GM21529 (cell line): ENCODE data around the gene CNNM3.
A peak's percentile ranks its signal among the peaks of the same experiment; 100 is the strongest.
"Not testable (repeated sequence)": the region's sequence is repeated elsewhere in the genome, so short reads cannot be mapped to it uniquely, and the experiment has no call there.

Experiments used
- ATAC-seq: cut with Tn5 transposase; IDR thresholded peaks from one replicate; pipeline ENCODE4 v1.9.1; 2021; ENCODE audit not compliant: unreplicated experiment

Gene CNNM3

DNA sequence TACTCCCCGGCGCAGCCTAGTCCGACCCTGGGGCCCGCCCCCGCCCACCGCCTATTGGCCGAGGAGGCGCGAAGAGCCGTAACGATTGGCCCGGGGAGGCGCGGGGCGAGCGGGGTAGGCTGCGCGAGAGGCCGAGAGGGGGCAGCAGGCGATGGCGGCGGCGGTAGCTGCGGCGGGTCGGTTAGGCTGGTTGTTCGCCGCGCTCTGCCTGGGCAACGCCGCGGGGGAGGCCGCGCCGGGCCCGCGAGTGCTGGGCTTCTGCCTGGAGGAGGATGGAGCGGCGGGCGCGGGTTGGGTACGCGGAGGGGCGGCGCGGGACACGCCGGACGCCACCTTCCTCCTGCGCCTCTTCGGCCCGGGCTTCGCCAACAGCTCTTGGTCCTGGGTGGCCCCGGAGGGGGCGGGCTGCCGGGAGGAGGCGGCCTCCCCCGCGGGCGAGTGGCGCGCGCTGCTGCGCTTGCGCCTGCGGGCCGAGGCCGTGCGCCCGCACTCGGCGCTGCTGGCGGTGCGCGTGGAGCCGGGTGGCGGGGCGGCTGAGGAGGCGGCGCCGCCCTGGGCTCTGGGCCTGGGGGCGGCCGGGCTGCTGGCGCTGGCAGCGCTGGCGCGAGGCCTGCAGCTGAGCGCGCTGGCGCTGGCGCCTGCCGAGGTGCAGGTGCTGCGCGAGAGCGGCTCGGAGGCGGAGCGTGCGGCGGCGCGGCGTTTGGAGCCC lies at the start of gene CNNM3:
CNNM3 (plus strand) TSS at position 142 of the 709 bp plus-strand sequence; CDS start at position 152, 10 bp downstream.
- peak; percentile 85 for ATAC-seq

DNA sequence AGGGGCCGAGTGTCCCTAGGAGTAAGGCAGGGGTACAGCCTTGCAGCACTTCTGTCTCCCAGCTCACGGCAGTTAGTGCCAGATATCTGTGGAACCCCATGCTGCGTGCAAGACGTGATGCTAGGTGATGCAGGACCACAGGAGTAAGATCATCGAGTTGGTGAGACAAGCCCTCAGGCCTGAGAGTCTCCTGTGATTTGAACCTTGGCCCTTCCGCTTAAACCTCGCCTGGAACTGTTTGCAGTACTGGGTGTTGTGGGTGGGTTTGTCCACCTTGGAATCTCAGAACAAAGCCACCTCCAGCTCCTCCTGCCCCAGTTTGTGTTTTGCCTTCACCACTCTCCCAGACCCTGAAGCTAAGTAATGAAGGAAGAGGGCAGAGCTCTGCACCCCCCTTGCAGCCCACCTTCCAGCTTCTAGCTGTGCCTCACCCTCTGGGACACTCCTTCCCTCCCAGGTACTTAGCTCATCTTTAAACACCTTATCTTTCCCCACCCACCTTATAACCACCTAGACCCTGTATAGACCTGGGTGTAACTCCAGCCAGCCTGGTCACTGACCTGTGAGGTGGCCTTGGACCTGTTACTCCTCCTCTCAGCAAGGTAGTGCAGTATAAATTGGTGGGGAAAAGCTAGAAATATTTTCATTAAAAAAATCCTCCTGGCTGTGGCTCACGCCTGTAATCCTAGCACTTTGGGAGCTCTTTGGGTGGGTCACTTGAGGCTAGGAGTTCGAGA lies 48.8 kb upstream of the CNNM3 start:
- no peak for ATAC-seq

DNA sequence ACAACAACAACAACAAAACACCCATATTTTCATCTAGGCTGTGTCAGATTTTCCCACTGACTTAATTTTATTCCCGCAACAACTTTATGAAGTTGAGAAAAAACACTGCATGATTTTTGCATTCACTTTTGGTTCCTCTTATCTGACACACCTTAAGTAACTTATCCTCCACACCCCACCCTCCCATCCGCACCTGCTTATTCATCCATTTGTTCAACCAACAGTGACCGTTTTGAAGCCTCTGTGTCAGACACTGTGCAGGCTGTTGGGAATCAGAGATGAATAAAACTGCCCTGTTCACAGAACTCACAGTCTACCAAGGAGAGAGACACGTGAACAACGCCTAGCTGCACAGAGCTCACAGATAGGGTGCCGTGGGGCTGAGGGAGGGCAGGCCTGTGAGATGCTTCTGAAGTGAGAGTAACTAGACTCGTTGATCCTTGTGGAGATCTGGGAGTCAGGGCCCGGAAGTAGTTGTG lies 47.9 kb upstream of the CNNM3 start:
- no peak for ATAC-seq

DNA sequence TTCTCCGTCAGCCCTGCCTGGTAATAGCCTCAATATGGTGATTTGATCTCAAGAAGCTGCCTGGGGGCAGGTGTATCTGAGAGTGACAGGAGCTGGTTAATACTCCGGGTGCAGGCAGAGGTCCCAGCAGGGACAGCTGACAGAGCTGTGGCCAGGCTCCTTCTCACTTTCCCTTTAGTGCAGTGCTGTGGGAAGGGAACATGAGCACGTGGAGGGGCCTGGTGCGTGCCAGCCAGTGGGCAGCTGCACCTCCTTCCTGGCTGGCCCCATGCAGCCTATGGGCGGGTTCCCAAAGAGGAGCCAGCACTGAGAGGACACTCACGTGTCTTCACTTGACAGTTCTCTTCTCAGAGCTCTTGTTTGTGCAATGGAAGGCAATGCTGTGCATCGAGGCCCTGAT lies 46.3 kb upstream of the CNNM3 start:
- no peak for ATAC-seq

DNA sequence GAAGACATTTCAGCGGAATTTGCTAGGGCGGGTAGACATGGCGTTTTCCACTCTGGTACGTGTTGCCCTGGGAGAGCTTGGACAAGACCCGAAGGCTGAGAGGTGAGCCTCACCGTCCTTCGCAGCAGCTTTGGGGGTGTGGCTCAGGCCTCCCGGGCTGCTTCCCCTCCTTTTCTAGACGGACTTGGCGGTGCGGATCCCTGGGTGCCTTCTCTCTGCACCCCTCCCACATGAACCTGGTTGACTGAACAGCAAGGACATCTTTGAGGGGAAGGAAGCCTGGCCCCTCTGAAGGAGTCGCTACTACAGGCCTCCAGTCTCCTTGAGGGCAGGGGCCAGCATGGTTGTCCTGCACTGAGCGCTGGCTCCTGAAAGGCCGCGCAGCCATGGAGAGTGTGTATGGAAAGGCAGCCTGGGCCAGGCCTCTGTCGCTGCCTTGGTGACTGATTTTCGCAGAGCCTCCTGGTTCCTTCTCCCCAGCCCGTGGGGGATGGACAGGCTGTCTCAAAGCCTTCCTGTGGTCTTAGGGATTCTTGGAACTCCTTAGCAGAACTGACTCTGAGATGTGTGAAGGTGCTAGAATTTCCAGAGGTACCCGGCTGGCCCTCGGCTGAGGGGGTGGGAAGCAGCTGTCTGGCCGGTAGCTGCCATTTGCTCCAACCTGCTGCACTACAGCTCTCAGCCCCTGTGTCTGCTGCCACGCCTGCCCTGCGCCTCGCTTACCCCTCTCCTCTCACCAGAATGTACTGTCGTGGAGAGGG lies 45.4 kb upstream of the CNNM3 start:
- ATAC-seq, result no peak

DNA sequence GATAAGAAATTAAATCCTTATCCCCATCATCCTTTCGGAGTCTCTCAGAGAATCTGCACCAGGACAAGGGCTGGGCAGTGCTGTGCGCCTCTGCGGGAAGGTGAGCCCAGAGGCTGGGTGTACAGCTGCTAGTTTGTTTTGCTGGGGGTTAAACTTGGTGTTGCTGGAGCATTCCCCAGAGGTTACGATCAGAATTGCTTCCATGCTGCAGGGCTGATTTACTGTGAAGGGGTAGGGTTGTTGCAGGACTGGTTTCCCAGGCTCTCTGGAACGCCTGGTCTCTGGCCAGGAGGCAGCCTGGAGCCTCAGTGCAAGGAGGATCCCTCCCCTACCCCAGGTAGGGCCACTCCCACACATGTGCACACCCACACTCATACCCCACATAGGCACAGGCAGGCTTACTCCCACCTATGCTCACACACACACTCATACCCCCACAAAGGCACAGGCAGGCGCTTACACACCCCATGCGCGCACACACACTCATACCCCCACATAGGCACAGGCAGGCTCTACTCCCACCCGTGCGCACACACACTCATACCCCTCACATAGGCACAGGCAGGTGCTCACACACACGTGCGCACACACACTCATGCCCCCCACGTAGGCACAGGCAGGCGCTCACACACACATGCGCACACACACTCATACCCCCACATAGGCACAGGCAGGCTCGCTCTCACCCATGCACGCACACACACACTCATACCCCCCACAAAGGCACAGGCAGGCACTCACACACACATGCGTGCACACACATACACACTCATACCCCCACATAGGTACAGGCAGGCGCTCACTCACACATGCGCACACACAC lies 44.1 kb upstream of the CNNM3 start:
- no peak for ATAC-seq

DNA sequence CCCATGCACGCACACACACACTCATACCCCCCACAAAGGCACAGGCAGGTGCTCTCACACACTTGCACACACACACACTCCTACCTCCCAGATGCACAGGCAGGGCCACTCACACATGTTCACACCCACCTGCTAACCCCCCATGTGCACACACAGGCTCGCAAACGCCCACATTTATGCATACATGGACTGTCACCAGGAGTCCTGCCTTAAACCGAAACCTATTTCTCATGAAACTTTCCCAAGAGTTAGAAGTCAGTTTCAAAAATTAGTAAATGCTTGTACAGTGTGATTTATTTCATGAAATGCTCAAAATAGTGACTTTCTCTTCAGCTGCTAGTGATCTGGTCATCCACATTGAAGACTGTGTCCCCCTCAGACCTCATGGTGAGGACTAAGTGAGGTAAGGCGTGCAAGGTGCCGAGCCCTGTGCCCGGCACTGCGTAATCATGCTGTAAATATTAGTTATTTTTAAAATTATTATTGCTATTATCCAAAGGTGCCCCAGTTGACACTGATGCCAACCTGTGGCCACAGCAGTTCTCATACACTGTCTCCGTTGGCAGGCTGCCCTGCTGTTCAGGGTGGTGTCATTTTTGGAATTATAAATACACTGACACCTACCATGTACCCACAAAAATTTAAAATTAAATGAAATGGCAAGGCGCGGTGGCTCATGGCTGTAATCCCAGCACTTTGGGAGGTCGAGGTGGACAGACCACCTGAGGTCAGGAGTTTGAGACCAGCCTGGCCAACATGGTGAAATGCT lies 43.0 kb upstream of the CNNM3 start:
- ATAC-seq, result peak; percentile 44

DNA sequence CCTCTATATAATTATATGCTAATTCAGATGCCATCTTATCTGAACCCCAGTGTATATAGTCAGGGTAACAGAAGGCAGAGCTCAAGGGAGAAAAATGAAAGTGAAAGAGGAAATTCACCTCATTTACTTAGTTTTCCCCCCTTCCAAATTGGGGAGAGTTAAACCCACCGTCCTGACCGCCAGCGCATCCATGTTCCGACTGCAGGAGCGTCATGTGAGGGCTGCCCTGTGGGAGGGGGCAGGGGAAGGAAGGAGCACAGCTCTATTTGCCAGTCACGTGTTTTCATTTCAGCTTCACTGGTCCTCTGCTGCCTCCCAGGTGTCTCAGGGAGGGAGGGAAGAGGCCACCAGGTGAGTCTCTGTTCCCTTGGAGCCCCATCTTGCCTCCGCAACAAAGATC lies 42.1 kb upstream of the CNNM3 start:
- ATAC-seq, result peak; percentile 48

DNA sequence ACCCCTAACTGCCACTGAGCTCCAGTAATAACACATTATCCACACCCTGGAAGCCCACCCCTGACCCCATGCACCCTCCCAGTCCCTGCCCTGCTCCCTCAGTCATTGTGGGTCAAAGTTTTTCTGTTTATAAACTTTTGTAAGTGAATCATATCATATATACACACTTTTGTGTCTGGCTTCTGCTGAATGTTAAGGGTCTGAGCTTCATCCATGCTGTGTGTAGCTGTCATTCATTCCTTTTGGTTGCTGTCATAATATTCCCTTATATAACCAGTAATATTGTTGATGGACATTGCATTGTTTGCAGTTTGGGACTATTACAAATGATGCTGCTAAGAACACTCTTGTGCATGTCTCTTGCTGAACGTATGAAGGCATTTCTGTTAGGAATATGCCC lies 40.9 kb upstream of the CNNM3 start:
- ATAC-seq, result no peak

DNA sequence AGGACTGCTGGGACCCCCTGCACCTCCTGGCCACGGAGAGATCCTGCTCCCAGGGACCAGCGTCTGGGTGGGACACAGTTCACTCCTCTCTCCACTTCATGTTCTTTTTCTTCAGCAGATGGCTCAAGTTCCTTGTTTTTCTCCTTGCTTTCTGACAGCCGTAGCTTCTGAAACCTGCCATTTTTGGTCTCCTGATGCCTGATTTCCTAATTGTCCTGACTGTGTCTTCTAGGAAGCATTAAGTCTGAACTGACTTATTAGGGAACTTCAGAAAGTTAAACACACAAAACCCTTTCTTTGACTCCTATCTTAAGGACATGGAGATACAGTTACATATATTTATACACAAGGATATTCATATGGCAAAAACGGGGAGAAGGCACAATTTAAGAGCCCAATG lies 32.7 kb upstream of the CNNM3 start:
- ATAC-seq, result no peak

DNA sequence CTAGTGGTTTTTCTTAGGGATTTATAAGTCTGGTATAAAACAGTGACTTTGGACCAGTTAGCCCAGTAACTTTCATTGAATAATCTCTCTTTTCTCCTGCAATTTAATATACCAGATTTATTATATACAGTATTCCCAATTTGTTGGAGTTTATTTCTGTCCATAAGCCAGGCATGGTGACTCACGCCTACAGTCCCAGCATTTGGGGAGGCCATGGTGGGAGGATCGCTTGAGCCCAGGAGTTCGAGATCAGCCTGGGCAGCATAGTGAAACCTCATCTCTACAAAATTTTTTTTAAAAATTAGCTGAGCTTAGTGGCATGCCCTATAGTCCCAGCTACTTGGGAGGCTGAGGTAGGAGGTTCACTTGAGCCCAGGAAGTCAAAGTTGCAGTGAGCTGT lies 28.7 kb upstream of the CNNM3 start:
- ATAC-seq, result no peak

DNA sequence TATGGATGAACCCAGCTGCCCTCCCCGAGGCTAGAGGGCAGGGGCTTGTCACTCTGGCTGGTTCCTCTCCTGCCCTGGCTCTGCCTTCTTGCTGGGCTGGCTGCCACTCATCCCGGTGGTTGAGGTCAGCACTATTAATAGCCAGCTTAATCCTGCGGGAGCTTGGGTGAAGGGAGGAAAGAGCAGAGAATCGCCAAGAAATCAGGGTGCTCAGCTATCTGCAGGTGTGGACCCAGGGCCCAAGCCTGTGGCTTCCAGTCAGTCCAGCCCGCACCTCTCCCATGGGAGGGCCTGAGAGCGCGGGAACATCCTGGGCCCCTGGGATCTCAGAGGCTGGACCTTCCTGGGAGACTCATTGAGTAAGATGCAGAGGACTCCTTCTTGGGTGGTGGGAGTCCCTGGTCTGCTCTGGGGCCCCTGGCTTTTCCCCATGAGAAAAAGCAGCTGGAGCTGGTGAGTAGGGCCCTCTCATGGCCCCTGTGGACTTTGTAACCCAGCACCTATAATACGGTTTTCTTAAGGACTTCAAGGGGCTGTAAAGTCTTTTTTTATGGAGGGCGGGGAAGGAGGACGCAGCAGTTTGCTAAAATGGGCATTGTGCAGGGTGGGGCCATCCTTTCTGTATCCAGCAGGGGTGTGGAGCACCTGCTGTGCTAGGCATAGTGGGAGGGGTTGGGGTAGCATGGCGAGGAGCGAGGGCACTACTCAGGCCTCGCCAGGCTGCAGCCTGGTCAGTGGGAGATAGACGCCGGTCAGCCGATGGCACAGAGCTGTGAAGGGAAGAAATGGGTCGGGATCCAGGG lies 27.4 kb upstream of the CNNM3 start:
- no peak for ATAC-seq

DNA sequence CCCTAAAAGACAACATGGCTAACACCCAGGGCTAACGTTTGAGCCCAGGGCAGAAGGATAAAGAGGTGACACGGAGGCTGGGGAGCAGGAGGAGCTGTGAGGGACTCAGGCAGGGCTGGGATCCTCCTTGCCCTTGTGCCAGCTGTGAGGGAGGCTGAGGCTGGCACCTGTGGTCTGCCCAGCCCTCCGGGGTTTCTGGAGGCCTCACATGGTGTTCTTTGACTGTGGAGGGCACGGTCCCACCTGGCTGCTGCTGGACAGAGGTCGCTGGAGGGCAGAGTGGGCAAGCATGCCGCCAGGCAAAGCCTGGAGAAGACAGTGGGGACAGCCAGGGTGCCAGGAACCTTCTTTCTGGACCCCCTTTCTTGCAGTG lies 26.8 kb upstream of the CNNM3 start:
- no peak for ATAC-seq

DNA sequence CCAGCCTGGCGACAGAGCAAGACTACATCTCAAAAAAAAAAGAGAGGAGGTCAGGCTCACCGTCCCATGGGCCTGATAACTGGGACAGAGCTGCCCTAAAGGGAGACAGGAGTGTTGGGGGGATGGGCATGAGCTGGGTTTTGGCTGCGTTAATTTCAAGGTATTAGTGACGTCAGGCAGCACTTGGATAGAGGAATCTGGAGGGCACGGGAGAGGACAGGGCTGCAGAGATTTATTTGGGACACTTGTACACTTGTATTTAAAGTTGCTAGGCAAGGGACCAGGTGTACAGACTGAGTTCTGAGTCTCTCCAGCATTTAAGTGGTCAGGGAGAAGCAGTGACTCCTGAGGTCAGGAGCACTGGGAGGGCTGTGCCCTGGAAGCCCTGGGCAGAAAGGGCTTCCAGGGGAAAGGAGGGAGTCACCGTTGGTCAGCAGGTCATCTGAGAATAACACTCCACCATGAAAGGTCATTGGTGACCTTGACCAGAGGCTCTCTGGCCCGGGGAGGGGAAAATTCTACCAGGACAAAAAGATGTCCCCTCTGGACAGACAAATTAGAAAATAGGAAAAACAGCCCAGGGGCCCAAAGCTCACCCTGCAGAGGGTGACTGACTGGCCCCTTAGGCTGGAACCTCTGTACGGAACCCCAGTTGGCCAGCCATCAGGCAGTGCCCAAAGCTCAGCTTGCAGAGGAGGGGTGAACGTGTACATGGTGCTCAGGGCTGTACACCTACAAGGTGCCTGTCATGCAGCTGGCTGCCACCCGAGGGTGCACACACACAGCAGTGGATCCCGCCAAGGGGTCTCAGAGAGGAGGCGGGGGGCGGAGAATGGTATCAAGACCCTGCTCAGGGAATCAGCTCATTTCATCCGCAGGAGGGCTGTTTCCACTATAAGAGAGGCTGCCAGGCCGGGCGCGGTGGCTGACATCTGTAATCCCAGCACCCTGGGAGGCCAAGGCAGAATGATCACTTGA lies 23.0 kb upstream of the CNNM3 start:
- no peak for ATAC-seq

DNA sequence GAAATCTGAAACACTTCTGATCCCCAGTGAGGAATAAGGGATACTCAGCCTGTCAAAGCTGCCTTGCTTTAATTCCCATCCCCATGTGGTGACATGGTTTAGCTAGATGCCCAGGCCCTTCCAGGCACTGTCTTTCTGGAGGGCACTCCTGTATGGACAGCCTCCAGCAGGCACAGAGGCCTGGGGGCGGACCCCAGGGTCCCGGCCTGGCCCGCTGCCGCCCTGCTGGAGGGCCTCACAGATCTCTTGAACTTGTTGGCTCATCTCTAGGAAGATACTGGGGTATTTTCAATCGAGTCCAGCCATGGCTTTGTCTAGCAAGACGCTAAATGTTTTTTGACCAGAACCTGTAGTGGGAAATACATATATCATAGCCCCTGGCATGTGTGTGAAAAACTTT lies 21.0 kb upstream of the CNNM3 start:
- ATAC-seq, result no peak

DNA sequence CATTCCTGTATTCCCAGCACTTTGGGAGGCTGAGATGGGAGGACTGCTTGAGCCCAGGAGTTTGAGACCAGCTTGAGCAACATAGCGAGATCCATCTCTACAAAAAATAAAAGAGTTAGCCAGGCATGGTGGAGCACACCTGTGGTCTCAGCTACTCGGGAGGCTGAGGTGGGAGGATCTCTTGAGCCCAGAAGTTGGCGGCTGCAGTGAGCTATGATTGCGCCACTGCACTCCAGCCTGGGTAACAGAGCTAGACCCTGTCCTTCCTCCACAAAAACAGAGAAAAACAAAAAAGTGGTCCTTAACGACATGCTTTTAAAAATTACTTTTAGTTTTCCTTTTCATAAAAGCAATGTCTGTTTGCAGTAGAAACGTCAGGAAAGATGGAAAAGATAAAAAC lies 19.6 kb upstream of the CNNM3 start:
- not testable (repeated sequence) for ATAC-seq

DNA sequence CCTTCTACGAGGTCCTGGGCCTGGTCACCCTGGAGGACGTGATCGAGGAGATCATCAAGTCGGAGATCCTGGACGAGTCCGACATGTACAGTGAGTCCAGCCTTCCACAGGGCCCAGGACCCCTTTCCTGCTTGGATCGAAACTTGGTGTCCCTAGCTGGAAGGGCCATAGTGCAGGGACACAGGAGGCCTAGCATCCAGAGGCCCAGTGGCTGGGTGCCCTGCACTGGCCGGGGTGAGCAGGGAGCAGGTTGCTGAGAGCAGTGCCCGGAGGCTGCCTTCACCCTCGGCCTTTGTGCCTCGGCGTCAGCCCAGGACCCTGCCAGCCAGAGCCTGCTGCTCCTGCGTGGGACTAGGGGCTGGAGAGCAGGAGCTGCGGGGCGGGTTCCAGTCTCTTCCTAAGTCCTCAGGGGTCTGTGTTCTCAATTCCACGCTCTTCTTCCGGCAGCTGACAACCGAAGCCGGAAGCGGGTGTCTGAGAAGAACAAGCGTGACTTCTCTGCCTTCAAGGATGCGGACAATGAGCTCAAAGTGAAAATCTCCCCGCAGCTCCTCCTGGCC lies 18.9 kb upstream of the CNNM3 start:
- ATAC-seq, result no peak
